GM12878 (cell line): ENCODE data around the gene TOMM22. TPM values are rescaled to one million over a fixed set of nuclear protein-coding genes. Genes with fewer than 3 reads are reported as not detected.

ENCODE experiments used
- ATAC-seq: fragments of 200-7000 bp; cut with Tn5 transposase; 3 replicates; pipeline ENCODE4 v1.9.1; 2020; ENCODE audit warnings: mild to moderate bottlenecking, moderate library complexity
- BruUV-seq: library from RNA; stranded (reverse); fragments of 400-500 nt; replicated peaks from 2 replicates; lab custom pipeline; 2021; lab: Mats Ljungman, UMichigan
- CTCF ChIA-PET: fragments of 300-600 bp; sonication (Branson Sonifier 250); formaldehyde crosslinking; extraction: SDS; loops from one replicate; lab custom pipeline; 2021; ENCODE audit warnings: inconsistent platforms; lab: Yijun Ruan, JAX
- POLR2A ChIA-PET: fragments of 350-600 bp; formaldehyde crosslinking; extraction: SDS; loops from one replicate; lab custom pipeline; 2021; ENCODE audit warnings: inconsistent platforms; lab: Charles Lee
- RAD21 ChIA-PET: fragments of 300-600 bp; sonication (Branson Sonifier 250); formaldehyde crosslinking; loops from one replicate; lab custom pipeline; 2023; ENCODE audit warnings: antibody characterized with exemption; ENCODE audit not compliant: unreplicated experiment; lab: Charles Lee
- SMC1A ChIA-PET: fragments of 300-600 bp; sonication (Branson Sonifier 250); formaldehyde crosslinking; loops from one replicate; lab custom pipeline; 2023; ENCODE audit not compliant: unreplicated experiment, uncharacterized antibody; lab: Charles Lee
- DNase-seq: peaks from one replicate; pipeline ENCODE4 v3.0.0-alpha.2; 2011; ENCODE audit warnings: low read depth, low spot score
- FAIRE-seq: peaks from 3 replicates; lab custom pipeline; 2011; peaks lifted over from hg19 to GRCh38; lab: Jason Lieb, UNC
- H2AFZ ChIP-seq: 2 replicates; pipeline ENCODE4 v1.6.0; 2011; ENCODE audit warnings: low read depth, low read length, control low read depth; ENCODE audit not compliant: control insufficient read depth
- H3K27ac ChIP-seq: 2 replicates; pipeline ENCODE4 v1.5.1; 2011; ENCODE audit warnings: control low read depth; ENCODE audit not compliant: control insufficient read depth, insufficient read depth
- H3K27me3 ChIP-seq, 2 experiments: replicated peaks in 1 of 2; 2 replicates each; pipeline versions ENCODE4 v1.6.0 to v1.6.1; 2011; ENCODE audit warnings: low read length in 1 of 2; ENCODE audit not compliant: control insufficient read depth in 2 of 2, insufficient read depth in 2 of 2
- H3K36me3 ChIP-seq, 2 experiments: 2 replicates each; pipeline ENCODE4 v1.5.1; 2011; ENCODE audit warnings: low read length in 1 of 2; ENCODE audit not compliant: control insufficient read depth in 2 of 2, insufficient read depth in 2 of 2
- H3K4me1 ChIP-seq: 2 replicates; pipeline ENCODE4 v1.6.1; 2011; ENCODE audit warnings: mild to moderate bottlenecking, low read length, moderate library complexity, mixed read lengths; ENCODE audit not compliant: control insufficient read depth, insufficient read depth
- H3K4me2 ChIP-seq: 2 replicates; pipeline ENCODE4 v1.6.0; 2011; ENCODE audit warnings: control low read depth; ENCODE audit not compliant: control insufficient read depth, insufficient read depth
- H3K4me3 ChIP-seq: fragments of 200-600 bp; sonication (generic); 2 replicates; pipeline ENCODE4 v1.5.1; 2016
- H3K79me2 ChIP-seq: 2 replicates; pipeline ENCODE4 v1.6.0; 2011; ENCODE audit warnings: low read length; ENCODE audit not compliant: control insufficient read depth, insufficient read depth
- H3K9ac ChIP-seq: 2 replicates; pipeline ENCODE4 v1.8.0; 2011; ENCODE audit warnings: low read length, control low read depth, mixed read lengths; ENCODE audit not compliant: control insufficient read depth, insufficient read depth
- H3K9me3 ChIP-seq: replicated peaks from 3 replicates; pipeline ENCODE4 v1.5.1; 2011; ENCODE audit warnings: mild to moderate bottlenecking, low read length; ENCODE audit not compliant: control insufficient read depth, insufficient read depth
- H4K20me1 ChIP-seq: 2 replicates; pipeline ENCODE4 v1.6.0; 2011; ENCODE audit not compliant: control insufficient read depth, insufficient read depth
- BCL3 ChIP-seq: IDR thresholded peaks from 2 replicates; pipeline ENCODE4 v1.6.1; 2011; ENCODE audit warnings: borderline replicate concordance, low read depth, mild to moderate bottlenecking, moderate library complexity, low read length; ENCODE audit not compliant: insufficient read depth, poor library complexity, severe bottlenecking
- POLR2AphosphoS2 ChIP-seq: IDR thresholded peaks from 2 replicates; pipeline ENCODE4 v1.6.1; 2011; ENCODE audit warnings: low read depth, mild to moderate bottlenecking, low read length, improper control_type of control experiment, moderate library complexity
- SP1 ChIP-seq: IDR thresholded peaks from one replicate; pipeline ENCODE4 v1.6.1; 2011; ENCODE audit warnings: low read depth, low read length
- SPI1 ChIP-seq: IDR thresholded peaks from 2 replicates; pipeline ENCODE4 v1.6.1; 2011; ENCODE audit warnings: low read depth, mild to moderate bottlenecking, low read length, moderate library complexity, borderline replicate concordance; ENCODE audit not compliant: insufficient read depth
- SREBF1 ChIP-seq: IDR thresholded peaks from 2 replicates; pipeline ENCODE4 v1.6.1; 2012; ENCODE audit warnings: mild to moderate bottlenecking, low read length
- ZBTB33 ChIP-seq: fragments of 450-650 bp; IDR thresholded peaks from 2 replicates; pipeline ENCODE4 v1.6.1; 2017; ENCODE audit warnings: mild to moderate bottlenecking
- WGBS: methylation state at CpG from one replicate; pipeline ENCODE4 v1.1.6; 2016; ENCODE audit warnings: low lambda C conversion rate; ENCODE audit not compliant: insufficient replicate concordance, insufficient coverage; ENCODE audit errors: missing lambda C conversion rate; 5-methylcytosine and 5-hydroxymethylcytosine counted together
- in situ Hi-C: fragments of 300-500 bp; cut with MboI; formaldehyde crosslinking; loops from 9 replicates; pipeline ENCODE4 v1.14.3; 2018; ENCODE audit warnings: mixed read lengths
- intact Hi-C: fragments of 100-400 bp; cut with micrococcal nuclease; formaldehyde crosslinking; loops from one replicate; pipeline ENCODE4 v1.14.2; 2022; ENCODE audit not compliant: unreplicated experiment
- polyA plus RNA-seq, 11 experiments: library from polyadenylated mRNA; depleted of rRNA in 4 of 11; unstranded in 6 of 11; stranded (reverse) in 5 of 11; fragments of >200 nt; fragmentation: Nextera tagmentation in 4 of 11; fragmentation: Illumina TruSeq in 1 of 11; extraction: Ambion mirVana in 4 of 11; extraction: Trizol in 1 of 11; gene quantifications; 1 replicate in 1 of 11; 2 replicates in 10 of 11; pipeline versions ENCODE4 v1.2.1 to v1.2.3, GENCODE V29; 2011 to 2016; ENCODE audit warnings: inconsistent platforms in 2 of 11, missing spikeins in 2 of 11, low read depth in 1 of 11
- total RNA-seq, 4 experiments: library from RNA; depleted of rRNA in 3 of 4; stranded (reverse); fragments of >200 nt in 3 of 4; fragmentation: Illumina TruSeq in 1 of 4; extraction: Trizol in 1 of 4; gene quantifications; 2 replicates each; pipeline versions ENCODE4 v1.2.1 to v1.2.3, GENCODE V29; 2013 to 2021
- TF ChIP-seq, protein P1 (sequence below): fragments of 450-650 bp; IDR thresholded peaks from 2 replicates; pipeline ENCODE4 v1.6.1; 2016; ENCODE audit warnings: mild to moderate bottlenecking
- TF ChIP-seq, protein P2 (sequence below): fragments of 450-650 bp; IDR thresholded peaks from 2 replicates; pipeline ENCODE4 v1.6.1; 2017; ENCODE audit warnings: mild to moderate bottlenecking, moderate library complexity

The TOMM22 gene
- total and polyA plus RNA-seq, 10 of the 15 experiments (the other 5 are each of a cell fraction or from before 2014, with no cell fraction given) = 37.6 to 197 (median 94.9) TPM

DNA sequence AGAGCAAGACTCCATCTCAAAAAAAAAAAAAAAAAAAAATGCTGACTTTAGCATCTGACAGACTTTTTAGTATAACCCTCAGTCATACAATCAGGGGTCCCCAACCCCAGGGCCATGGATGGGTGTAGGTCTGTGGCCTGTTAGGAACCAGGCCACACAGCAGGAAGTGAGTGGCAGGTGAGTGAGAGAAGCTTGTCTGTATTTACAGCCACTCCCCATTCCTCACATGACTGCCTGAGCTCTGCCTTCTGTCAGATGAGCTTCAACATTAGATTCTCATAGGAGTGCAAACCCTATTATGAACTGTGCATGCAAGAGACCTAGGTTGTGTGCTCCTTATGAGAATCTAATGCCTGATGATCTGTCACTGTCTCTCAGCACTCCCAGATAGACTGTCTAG, 28.9 kb upstream of the TOMM22 start:
- Histone ChIP-seq H3K27ac (no peak overlapping the region), H3K36me3 (no peaks in the 10 kb centered on the region), H3K4me3 (no peak overlapping the region), H3K4me2 (no peak overlapping the region), H3K4me1 (peaks cover 5% of the 10 kb centered on the region), H3K9me3 (no peaks in the 10 kb centered on the region), H3K27me3 (no peaks in the 10 kb centered on the region), H4K20me1 (no peaks in the 10 kb centered on the region), H3K9ac (no peak overlapping the region), H3K79me2 (peaks cover 11% of the 10 kb centered on the region), H2AFZ (no peak overlapping the region)
- DNase-seq = no peak
- TF ChIP-seq BCL3 = no peak
- TF ChIP-seq, protein P1, sequence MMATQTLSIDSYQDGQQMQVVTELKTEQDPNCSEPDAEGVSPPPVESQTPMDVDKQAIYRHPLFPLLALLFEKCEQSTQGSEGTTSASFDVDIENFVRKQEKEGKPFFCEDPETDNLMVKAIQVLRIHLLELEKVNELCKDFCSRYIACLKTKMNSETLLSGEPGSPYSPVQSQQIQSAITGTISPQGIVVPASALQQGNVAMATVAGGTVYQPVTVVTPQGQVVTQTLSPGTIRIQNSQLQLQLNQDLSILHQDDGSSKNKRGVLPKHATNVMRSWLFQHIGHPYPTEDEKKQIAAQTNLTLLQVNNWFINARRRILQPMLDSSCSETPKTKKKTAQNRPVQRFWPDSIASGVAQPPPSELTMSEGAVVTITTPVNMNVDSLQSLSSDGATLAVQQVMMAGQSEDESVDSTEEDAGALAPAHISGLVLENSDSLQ = peak; percentile 82
- ChIA-PET RAD21 (interaction anchor here (1.0 kb wide), 1 partner anchor 29 kb away, joined by 3 read pairs; the partner anchor contains the start of gene TOMM22), CTCF (interaction anchor here (0.6 kb wide), 2 partner anchors 31 to 55 kb away, joined by 4 to 5 read pairs; no protein-coding TSS in a partner anchor), SMC1A (no interaction called here), POLR2A (no interaction called here)
- no TSS peak for BruUV-seq
- in situ Hi-C loops (no loop called here), intact Hi-C loops (no loop called here)
- FAIRE-seq = no peak
- no peak for ATAC-seq

DNA sequence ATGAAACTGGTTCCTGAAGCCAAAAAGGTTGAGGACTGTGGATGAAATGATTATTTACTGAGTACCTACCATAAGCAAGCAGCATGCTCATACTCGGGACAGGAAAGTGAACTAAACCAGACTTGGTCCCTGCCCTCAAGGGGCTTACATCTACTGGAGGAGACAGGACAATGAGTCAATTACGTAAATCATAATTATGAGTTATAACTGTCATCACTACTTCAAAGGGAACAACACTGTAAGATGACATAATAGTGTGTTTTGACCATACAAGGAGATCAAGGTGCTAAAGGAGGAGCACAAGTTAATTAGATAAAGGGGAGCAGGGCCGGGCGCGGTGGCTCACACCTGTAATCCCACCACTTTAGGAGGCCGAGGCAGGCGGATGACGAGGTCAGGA, 28.0 kb upstream of the TOMM22 start:
- no peaks in the 10 kb centered on the region for H4K20me1 ChIP-seq
- ChIA-PET CTCF (no interaction called here), POLR2A (no interaction called here), RAD21 (no interaction called here), SMC1A (no interaction called here)
- H3K4me2 ChIP-seq = no peak overlapping the region
- no peak overlapping the region for H2AFZ ChIP-seq
- no peak overlapping the region for H3K4me3 ChIP-seq
- intact Hi-C loops (no loop called here), in situ Hi-C loops (no loop called here)
- no TSS peak for BruUV-seq
- ATAC-seq (no peak), FAIRE-seq (no peak), DNase-seq (no peak)
- H3K27ac ChIP-seq = no peak overlapping the region
- no peak overlapping the region for H3K9ac ChIP-seq
- peaks cover 11% of the 10 kb centered on the region for H3K79me2 ChIP-seq
- H3K36me3 ChIP-seq = no peaks in the 10 kb centered on the region
- H3K4me1 ChIP-seq = peaks cover 5% of the 10 kb centered on the region
- H3K27me3 ChIP-seq = no peaks in the 10 kb centered on the region
- H3K9me3 ChIP-seq = no peaks in the 10 kb centered on the region
- WGBS = 85% methylated on average over 8 of the region's 8 CpGs
- TF ChIP-seq ZBTB33 (no peak), SREBF1 (no peak), SPI1 (no peak), POLR2AphosphoS2 (no peak), SP1 (no peak)
- TF ChIP-seq, protein P2, sequence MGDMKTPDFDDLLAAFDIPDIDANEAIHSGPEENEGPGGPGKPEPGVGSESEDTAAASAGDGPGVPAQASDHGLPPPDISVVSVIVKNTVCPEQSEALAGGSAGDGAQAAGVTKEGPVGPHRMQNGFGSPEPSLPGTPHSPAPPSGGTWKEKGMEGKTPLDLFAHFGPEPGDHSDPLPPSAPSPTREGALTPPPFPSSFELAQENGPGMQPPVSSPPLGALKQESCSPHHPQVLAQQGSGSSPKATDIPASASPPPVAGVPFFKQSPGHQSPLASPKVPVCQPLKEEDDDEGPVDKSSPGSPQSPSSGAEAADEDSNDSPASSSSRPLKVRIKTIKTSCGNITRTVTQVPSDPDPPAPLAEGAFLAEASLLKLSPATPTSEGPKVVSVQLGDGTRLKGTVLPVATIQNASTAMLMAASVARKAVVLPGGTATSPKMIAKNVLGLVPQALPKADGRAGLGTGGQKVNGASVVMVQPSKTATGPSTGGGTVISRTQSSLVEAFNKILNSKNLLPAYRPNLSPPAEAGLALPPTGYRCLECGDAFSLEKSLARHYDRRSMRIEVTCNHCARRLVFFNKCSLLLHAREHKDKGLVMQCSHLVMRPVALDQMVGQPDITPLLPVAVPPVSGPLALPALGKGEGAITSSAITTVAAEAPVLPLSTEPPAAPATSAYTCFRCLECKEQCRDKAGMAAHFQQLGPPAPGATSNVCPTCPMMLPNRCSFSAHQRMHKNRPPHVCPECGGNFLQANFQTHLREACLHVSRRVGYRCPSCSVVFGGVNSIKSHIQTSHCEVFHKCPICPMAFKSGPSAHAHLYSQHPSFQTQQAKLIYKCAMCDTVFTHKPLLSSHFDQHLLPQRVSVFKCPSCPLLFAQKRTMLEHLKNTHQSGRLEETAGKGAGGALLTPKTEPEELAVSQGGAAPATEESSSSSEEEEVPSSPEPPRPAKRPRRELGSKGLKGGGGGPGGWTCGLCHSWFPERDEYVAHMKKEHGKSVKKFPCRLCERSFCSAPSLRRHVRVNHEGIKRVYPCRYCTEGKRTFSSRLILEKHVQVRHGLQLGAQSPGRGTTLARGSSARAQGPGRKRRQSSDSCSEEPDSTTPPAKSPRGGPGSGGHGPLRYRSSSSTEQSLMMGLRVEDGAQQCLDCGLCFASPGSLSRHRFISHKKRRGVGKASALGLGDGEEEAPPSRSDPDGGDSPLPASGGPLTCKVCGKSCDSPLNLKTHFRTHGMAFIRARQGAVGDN = no peak
